A673 (cell line): ENCODE results near the gene OBSCN. TPM values are rescaled to one million over a fixed set of nuclear protein-coding genes. Genes with fewer than 3 reads are reported as not detected.

Source experiments
- BruUV-seq: library from RNA; stranded (reverse); fragments of 400-500 nt; replicated peaks from 2 replicates; lab custom pipeline; 2021; lab: Mats Ljungman, UMichigan
- CTCF ChIA-PET: fragments of 300-600 bp; sonication (Branson Sonifier 250); formaldehyde crosslinking; loops from one replicate; lab custom pipeline; 2022; ENCODE audit warnings: antibody characterized with exemption; lab: Charles Lee
- POLR2A ChIA-PET: fragments of 300-600 bp; sonication (Branson Sonifier 250); formaldehyde crosslinking; loops from one replicate; lab custom pipeline; 2022; ENCODE audit warnings: antibody characterized with exemption; ENCODE audit not compliant: low non-redundant PET; lab: Charles Lee
- DNase-seq: peaks from one replicate; pipeline ENCODE4 v3.0.0-alpha.2; 2015; ENCODE audit warnings: low spot score
- H3K27ac ChIP-seq: fragments of 200-600 bp; sonication (generic); 2 replicates; pipeline ENCODE4 v1.5.1; 2016; ENCODE audit warnings: mixed run types, low read depth, mild to moderate bottlenecking, mixed read lengths, antibody characterized with exemption, low read length; ENCODE audit not compliant: poor library complexity, severe bottlenecking
- H3K27me3 ChIP-seq: fragments of 200-600 bp; sonication (generic); replicated peaks from 2 replicates; pipeline ENCODE4 v1.6.1; 2017; ENCODE audit warnings: mixed run types, low read depth, mild to moderate bottlenecking, mixed read lengths, antibody characterized with exemption, low read length; ENCODE audit not compliant: insufficient read depth, poor library complexity
- H3K36me3 ChIP-seq: fragments of 200-600 bp; sonication (generic); 2 replicates; pipeline ENCODE4 v1.6.1; 2016; ENCODE audit warnings: mixed run types, mild to moderate bottlenecking, mixed read lengths, antibody characterized with exemption, low read length; ENCODE audit not compliant: insufficient read depth, poor library complexity, severe bottlenecking
- H3K4me1 ChIP-seq: fragments of 200-600 bp; sonication (generic); 2 replicates; pipeline ENCODE4 v1.6.1; 2017; ENCODE audit warnings: mixed run types, mild to moderate bottlenecking, mixed read lengths, antibody characterized with exemption, low read length; ENCODE audit not compliant: insufficient read depth, poor library complexity, severe bottlenecking
- H3K4me3 ChIP-seq: fragments of 200-600 bp; sonication (generic); 2 replicates; pipeline ENCODE4 v1.5.1; 2016; ENCODE audit warnings: low read depth, mixed run types, mild to moderate bottlenecking, mixed read lengths, low read length; ENCODE audit not compliant: poor library complexity, severe bottlenecking
- H3K9me3 ChIP-seq: fragments of 200-600 bp; sonication (generic); 2 replicates; pipeline ENCODE4 v1.6.1; 2016; ENCODE audit warnings: mixed run types, low read depth, mild to moderate bottlenecking, mixed read lengths, antibody characterized with exemption, low read length; ENCODE audit not compliant: poor library complexity, severe bottlenecking
- EZH2 ChIP-seq: fragments of 200-600 bp; sonication (generic); IDR thresholded peaks from 2 replicates; pipeline ENCODE4 v1.6.1; 2017; ENCODE audit warnings: borderline replicate concordance, low read depth, mild to moderate bottlenecking, mixed read lengths, antibody characterized with exemption, low read length; ENCODE audit not compliant: poor library complexity, severe bottlenecking
- intact Hi-C: fragments of 100-400 bp; cut with micrococcal nuclease; formaldehyde crosslinking; loops from one replicate; pipeline ENCODE4 v1.10.0; 2022; ENCODE audit not compliant: unreplicated experiment
- total RNA-seq: library from RNA; stranded (reverse); gene quantifications from 2 replicates; pipeline ENCODE4 v1.2.3, GENCODE V29; 2021
- TF ChIP-seq, protein P1 (sequence below): fragments of 300-800, 200-600 bp; sonication (generic); conservative IDR thresholded peaks from 2 replicates; pipeline ENCODE4 v1.5.1; 2017; ENCODE audit warnings: low read depth, mild to moderate bottlenecking, antibody characterized with exemption, low read length, moderate library complexity, mixed read lengths

Gene OBSCN
- total RNA-seq, 1 experiment from 2014 or later, result 37.7 TPM

- no TSS peak for BruUV-seq
- Histone ChIP-seq H3K4me1 (no peaks in the 10 kb centered on the region), H3K27me3 (no peaks in the 10 kb centered on the region), H3K9me3 (peaks cover 6% of the 10 kb centered on the region), H3K36me3 (peaks cover 21% of the 10 kb centered on the region), H3K27ac (no peak overlapping the region), H3K4me3 (no peak overlapping the region)
- CTCF ChIA-PET, result no interaction called here
- no peak for DNase-seq
- TF ChIP-seq, protein P1, sequence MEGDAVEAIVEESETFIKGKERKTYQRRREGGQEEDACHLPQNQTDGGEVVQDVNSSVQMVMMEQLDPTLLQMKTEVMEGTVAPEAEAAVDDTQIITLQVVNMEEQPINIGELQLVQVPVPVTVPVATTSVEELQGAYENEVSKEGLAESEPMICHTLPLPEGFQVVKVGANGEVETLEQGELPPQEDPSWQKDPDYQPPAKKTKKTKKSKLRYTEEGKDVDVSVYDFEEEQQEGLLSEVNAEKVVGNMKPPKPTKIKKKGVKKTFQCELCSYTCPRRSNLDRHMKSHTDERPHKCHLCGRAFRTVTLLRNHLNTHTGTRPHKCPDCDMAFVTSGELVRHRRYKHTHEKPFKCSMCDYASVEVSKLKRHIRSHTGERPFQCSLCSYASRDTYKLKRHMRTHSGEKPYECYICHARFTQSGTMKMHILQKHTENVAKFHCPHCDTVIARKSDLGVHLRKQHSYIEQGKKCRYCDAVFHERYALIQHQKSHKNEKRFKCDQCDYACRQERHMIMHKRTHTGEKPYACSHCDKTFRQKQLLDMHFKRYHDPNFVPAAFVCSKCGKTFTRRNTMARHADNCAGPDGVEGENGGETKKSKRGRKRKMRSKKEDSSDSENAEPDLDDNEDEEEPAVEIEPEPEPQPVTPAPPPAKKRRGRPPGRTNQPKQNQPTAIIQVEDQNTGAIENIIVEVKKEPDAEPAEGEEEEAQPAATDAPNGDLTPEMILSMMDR, result no peak
- TF ChIP-seq EZH2, result no peak
- POLR2A ChIA-PET, result no interaction called here
- intact Hi-C loops, result no loop called here
Measured at GRCh38 chr1:228256626-228257375, 49.0 kb downstream of the OBSCN start.

DNA sequence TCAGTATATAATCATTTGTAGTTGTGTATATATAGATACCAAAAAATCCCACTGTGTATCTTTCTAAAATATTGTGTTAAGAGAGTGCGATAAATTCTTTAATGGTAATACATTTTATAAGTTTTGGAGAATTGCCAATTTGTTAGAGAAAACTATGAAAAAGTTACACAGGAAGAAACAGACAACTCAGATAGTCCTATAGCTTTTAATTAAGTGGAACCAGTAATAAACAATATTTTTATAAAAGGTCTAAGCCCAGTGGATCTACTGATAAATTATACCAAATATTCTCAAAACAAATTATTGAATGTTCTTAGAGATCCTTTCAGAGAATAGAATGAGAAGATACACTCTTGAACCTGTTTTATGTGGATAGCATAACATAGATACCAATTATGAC lies 50.6 kb downstream of the OBSCN start:
- no TSS peak for BruUV-seq
- H3K27me3 ChIP-seq, result no peaks in the 10 kb centered on the region
- POLR2A ChIA-PET, result no interaction called here
- H3K36me3 ChIP-seq, result peaks cover 20% of the 10 kb centered on the region
- peaks cover 11% of the 10 kb centered on the region for H3K9me3 ChIP-seq
- intact Hi-C loops, result no loop called here
- H3K27ac ChIP-seq, result no peak overlapping the region
- no peak overlapping the region for H3K4me3 ChIP-seq
- CTCF ChIA-PET, result no interaction called here
- H3K4me1 ChIP-seq, result no peaks in the 10 kb centered on the region
- no peak for TF ChIP-seq EZH2
- TF ChIP-seq, protein P1, result no peak
- DNase-seq, result no peak

DNA sequence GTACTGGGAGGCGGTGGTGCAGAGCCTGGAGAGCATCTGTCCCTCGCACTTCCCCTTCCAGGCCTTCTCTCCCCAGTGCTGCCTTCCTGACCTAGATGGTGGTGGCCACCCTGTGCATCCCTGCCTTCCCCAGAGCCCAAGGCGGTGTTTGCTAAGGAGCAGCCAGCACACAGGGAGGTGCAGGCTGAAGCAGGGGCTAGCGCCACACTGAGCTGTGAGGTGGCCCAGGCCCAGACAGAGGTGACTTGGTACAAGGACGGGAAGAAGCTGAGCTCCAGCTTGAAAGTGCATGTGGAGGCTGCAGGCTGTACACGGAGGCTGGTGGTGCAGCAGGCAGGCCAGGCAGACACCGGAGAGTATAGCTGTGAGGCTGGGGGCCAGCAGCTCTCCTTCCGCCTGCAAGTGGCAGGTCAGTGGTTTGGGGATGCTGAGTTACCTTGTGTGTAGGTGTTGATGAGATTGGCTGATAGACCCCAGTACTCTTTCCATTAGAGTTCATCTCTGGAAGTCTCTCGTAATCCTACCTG lies 51.6 kb downstream of the OBSCN start:
- Histone ChIP-seq H3K4me1 (no peaks in the 10 kb centered on the region), H3K9me3 (peaks cover 11% of the 10 kb centered on the region), H3K4me3 (no peak overlapping the region), H3K27ac (no peak overlapping the region), H3K36me3 (peaks cover 13% of the 10 kb centered on the region), H3K27me3 (no peaks in the 10 kb centered on the region)
- TF ChIP-seq, protein P1, result no peak
- no peak for TF ChIP-seq EZH2
- intact Hi-C loops, result no loop called here
- CTCF ChIA-PET, result no interaction called here
- DNase-seq, result no peak
- BruUV-seq, result no TSS peak
- POLR2A ChIA-PET, result no interaction called here
